ENCODE results near the gene PSMA5. TPM values are rescaled to one million over a fixed set of nuclear protein-coding genes. Genes with fewer than 3 reads are reported as not detected.

Gene PSMA5
- total and polyA plus RNA-seq, 2 of the 13 experiments (the other 11 are each of a cell fraction or from before 2014, with no cell fraction given), result 140 to 169 TPM

- no peak for TF ChIP-seq LRRFIP1 (CRISPR knock-in tag; conservative IDR thresholded peaks at IDR 0.05)
- TF ChIP-seq ZNF788 (CRISPR knock-in tag; IDR thresholded peaks at IDR 0.05; ENCODE audit: borderline replicate concordance), result no peak
- TF ChIP-seq ZEB1 (IDR thresholded peaks at IDR 0.05; ENCODE audit: insufficient replicate concordance, low read depth), result peak; percentile 30
- TF ChIP-seq, protein P1, sequence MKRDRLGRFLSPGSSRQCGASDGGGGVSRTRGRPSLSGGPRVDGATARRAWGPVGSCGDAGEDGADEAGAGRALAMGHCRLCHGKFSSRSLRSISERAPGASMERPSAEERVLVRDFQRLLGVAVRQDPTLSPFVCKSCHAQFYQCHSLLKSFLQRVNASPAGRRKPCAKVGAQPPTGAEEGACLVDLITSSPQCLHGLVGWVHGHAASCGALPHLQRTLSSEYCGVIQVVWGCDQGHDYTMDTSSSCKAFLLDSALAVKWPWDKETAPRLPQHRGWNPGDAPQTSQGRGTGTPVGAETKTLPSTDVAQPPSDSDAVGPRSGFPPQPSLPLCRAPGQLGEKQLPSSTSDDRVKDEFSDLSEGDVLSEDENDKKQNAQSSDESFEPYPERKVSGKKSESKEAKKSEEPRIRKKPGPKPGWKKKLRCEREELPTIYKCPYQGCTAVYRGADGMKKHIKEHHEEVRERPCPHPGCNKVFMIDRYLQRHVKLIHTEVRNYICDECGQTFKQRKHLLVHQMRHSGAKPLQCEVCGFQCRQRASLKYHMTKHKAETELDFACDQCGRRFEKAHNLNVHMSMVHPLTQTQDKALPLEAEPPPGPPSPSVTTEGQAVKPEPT (CRISPR knock-in tag; IDR thresholded peaks at IDR 0.05; ENCODE audit: low read depth), result no peak
- no peak for TF ChIP-seq ZFAT (CRISPR knock-in tag; conservative IDR thresholded peaks at IDR 0.05)
- no peak for TF ChIP-seq NR1H2 (CRISPR knock-in tag; IDR thresholded peaks at IDR 0.05; ENCODE audit: borderline replicate concordance, low read depth)
- TF ChIP-seq SNAI1 (CRISPR knock-in tag; IDR thresholded peaks at IDR 0.05; ENCODE audit: borderline replicate concordance), result no peak
- TF ChIP-seq ZMYM2 (CRISPR knock-in tag; IDR thresholded peaks at IDR 0.05), result peak; percentile 13; the same call in 1 of the 2 replicates
- TF ChIP-seq EP300 (IDR thresholded peaks at IDR 0.05; ENCODE audit: low read depth in 2 of 2, low read length in 2 of 2), result peak in 1 of 2 experiments; percentile 27; a peak in 1 of 4 replicates
- no peak for TF ChIP-seq EP300 (CRISPR knock-in tag; IDR thresholded peaks at IDR 0.05; ENCODE audit: borderline replicate concordance)
- peak; percentile 70 for TF ChIP-seq PAXIP1 (CRISPR knock-in tag; conservative IDR thresholded peaks at IDR 0.05)
- peak; percentile 82 for TF ChIP-seq HNF4A (CRISPR knock-in tag; IDR thresholded peaks at IDR 0.05)
- peak; percentile 22; the same call in 1 of the 2 replicates for TF ChIP-seq ELF3 (CRISPR knock-in tag; IDR thresholded peaks at IDR 0.05)
- no peak for TF ChIP-seq HOXA5 (CRISPR knock-in tag; IDR thresholded peaks at IDR 0.05)
Observed at GRCh38 chr1:109373126-109373525, 53.1 kb downstream of the PSMA5 start (continued).
